Measurements from ENCODE around the gene KSR2.
A peak's percentile ranks its signal among the peaks of the same experiment; 100 is the strongest.

DNA sequence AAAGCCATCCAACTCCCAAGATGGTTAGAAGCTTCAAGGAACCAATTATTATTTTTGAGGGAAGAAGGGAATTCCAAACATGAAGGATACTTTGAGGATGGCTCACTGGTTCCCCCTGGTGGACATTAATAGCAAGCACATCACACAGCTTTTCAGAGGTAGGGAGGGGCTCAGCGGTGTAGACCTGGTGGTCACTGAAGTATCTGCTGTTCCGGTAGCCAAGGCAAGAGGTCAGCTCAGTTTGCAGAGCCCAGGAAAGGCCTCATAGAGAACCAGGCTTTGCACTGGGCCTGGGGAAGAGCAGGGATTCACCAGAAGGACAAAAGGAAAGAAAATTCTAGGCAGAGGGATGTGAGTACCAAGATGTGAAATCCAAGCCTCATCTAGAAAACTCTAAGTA, 118.7 kb downstream of the KSR2 start:
- TF ChIP-seq SMC3 (IDR thresholded peaks at IDR 0.05; ENCODE audit: borderline replicate concordance, low read length), result peak; percentile 49; the same call in 1 of the 2 replicates
- TF ChIP-seq, protein P1, sequence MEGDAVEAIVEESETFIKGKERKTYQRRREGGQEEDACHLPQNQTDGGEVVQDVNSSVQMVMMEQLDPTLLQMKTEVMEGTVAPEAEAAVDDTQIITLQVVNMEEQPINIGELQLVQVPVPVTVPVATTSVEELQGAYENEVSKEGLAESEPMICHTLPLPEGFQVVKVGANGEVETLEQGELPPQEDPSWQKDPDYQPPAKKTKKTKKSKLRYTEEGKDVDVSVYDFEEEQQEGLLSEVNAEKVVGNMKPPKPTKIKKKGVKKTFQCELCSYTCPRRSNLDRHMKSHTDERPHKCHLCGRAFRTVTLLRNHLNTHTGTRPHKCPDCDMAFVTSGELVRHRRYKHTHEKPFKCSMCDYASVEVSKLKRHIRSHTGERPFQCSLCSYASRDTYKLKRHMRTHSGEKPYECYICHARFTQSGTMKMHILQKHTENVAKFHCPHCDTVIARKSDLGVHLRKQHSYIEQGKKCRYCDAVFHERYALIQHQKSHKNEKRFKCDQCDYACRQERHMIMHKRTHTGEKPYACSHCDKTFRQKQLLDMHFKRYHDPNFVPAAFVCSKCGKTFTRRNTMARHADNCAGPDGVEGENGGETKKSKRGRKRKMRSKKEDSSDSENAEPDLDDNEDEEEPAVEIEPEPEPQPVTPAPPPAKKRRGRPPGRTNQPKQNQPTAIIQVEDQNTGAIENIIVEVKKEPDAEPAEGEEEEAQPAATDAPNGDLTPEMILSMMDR (IDR thresholded peaks at IDR 0.05 in 2 of 3, conservative IDR thresholded peaks at IDR 0.05 in 1 of 3; ENCODE audit: control insufficient read depth in 2 of 3, extremely low read depth in 1 of 3, insufficient read depth in 1 of 3, low read depth in 3 of 3, low read length in 3 of 3), result peak; percentile 67 to 94 (median 82)
- TF ChIP-seq CBX3 (IDR thresholded peaks at IDR 0.05; ENCODE audit: borderline replicate concordance, low read depth), result no peak
- TF ChIP-seq NR2C1 (IDR thresholded peaks at IDR 0.05), result no peak
- no peak for TF ChIP-seq YY1 (IDR thresholded peaks at IDR 0.05; ENCODE audit: low read depth, low read length)
- TF ChIP-seq MYC (IDR thresholded peaks at IDR 0.05; ENCODE audit: insufficient read depth, insufficient read length, insufficient replicate concordance, low read length, severe bottlenecking), result no peak
- no peak for TF ChIP-seq YBX1 (IDR thresholded peaks at IDR 0.05)
- no peak for TF ChIP-seq CHD1 (IDR thresholded peaks at IDR 0.05; ENCODE audit: low read depth, low read length)
- no peak for TF ChIP-seq POLR2A (IDR thresholded peaks at IDR 0.05; ENCODE audit: low read depth, low read length)

Data from GM12878 (cell line).